K562 (cell line): ENCODE results near the gene KNL1. TPM values are rescaled to one million over a fixed set of nuclear protein-coding genes. Genes with fewer than 3 reads are reported as not detected.

Experiments used
- ATAC-seq: fragments of 200-7000 bp; cut with Tn5 transposase; 3 replicates; pipeline ENCODE4 v1.9.1; 2020; ENCODE audit warnings: moderate library complexity
- BruUV-seq: library from RNA; stranded (reverse); fragments of 400-500 nt; replicated peaks from 2 replicates; lab custom pipeline; 2021; lab: Mats Ljungman, UMichigan
- CTCF ChIA-PET: fragments of 300-600 bp; formaldehyde crosslinking; extraction: SDS; loops from one replicate; lab custom pipeline; 2021; ENCODE audit warnings: low intra/inter-chr PET ratio; lab: Yijun Ruan, JAX
- POLR2A ChIA-PET: fragments of 300-600, 350-650 bp; sonication (Branson Sonifier 250); formaldehyde crosslinking; extraction: SDS; loops from one replicate; lab custom pipeline; 2021; ENCODE audit warnings: antibody characterized with exemption, inconsistent platforms; lab: Yijun Ruan, JAX
- DNase-seq, 4 experiments: peaks; one replicate each; pipeline versions ENCODE4 v3.0.0 to v3.0.0-alpha.2; 2011 to 2018; ENCODE audit warnings: low spot score in 3 of 4, mixed read lengths in 3 of 4; ENCODE audit errors: extremely low read depth in 1 of 4
- FAIRE-seq: peaks from 2 replicates; lab custom pipeline; 2011; peaks lifted over from hg19 to GRCh38; lab: Jason Lieb, UNC
- H2AFZ ChIP-seq: 2 replicates; pipeline ENCODE4 v1.6.0; 2011; ENCODE audit warnings: low read depth, low read length, control low read depth, inconsistent platforms
- H3K27ac ChIP-seq: fragments of 200-600 bp; 3 replicates; pipeline ENCODE4 v1.8.0; 2011; ENCODE audit warnings: low read depth, mild to moderate bottlenecking, control low read depth, inconsistent platforms, low read length, moderate library complexity, mixed read lengths; ENCODE audit errors: extremely low read depth
- H3K27me3 ChIP-seq, 2 experiments: fragments of 300-600 bp in 1 of 2; 2 replicates in 1 of 2; 3 replicates in 1 of 2; pipeline versions ENCODE4 v1.6.0 to v1.8.0; 2011; ENCODE audit warnings: inconsistent platforms in 2 of 2, low read length in 2 of 2, mild to moderate bottlenecking in 1 of 2, mixed read lengths in 1 of 2, moderate library complexity in 1 of 2; ENCODE audit not compliant: control insufficient read depth in 2 of 2, insufficient read depth in 2 of 2
- H3K36me3 ChIP-seq: fragments of 300-600 bp; 3 replicates; pipeline ENCODE4 v1.8.0; 2011; ENCODE audit warnings: mild to moderate bottlenecking, low read length, inconsistent platforms; ENCODE audit not compliant: control insufficient read depth, insufficient read depth
- H3K4me1 ChIP-seq, 2 experiments: fragments of 200-600 bp in 1 of 2; replicated peaks in 1 of 2; 2 replicates in 1 of 2; 3 replicates in 1 of 2; pipeline versions ENCODE4 v1.5.1 to v1.8.0; 2011; ENCODE audit warnings: inconsistent platforms in 2 of 2, low read length in 2 of 2, mild to moderate bottlenecking in 1 of 2, mixed read lengths in 1 of 2, moderate library complexity in 1 of 2; ENCODE audit not compliant: control insufficient read depth in 2 of 2, insufficient read depth in 2 of 2
- H3K4me2 ChIP-seq: 2 replicates; pipeline ENCODE4 v1.6.1; 2011; ENCODE audit warnings: low read length, control low read depth, inconsistent platforms, mixed read lengths; ENCODE audit not compliant: insufficient read depth
- H3K4me3 ChIP-seq: fragments of 200-600 bp; sonication (generic), shearing (Covaris generic); 2 replicates; pipeline ENCODE4 v1.5.1; 2016; ENCODE audit warnings: control low read depth, inconsistent platforms
- H3K79me2 ChIP-seq: fragments of 200-600 bp; 3 replicates; pipeline ENCODE4 v1.8.0; 2011; ENCODE audit warnings: low read length, inconsistent platforms; ENCODE audit not compliant: control insufficient read depth, insufficient read depth
- H3K9ac ChIP-seq, 2 experiments: 2 replicates each; pipeline versions ENCODE4 v1.6.0 to v1.6.1; 2011; ENCODE audit warnings: low read depth in 2 of 2, low read length in 2 of 2, control low read depth in 1 of 2, inconsistent platforms in 1 of 2, mild to moderate bottlenecking in 1 of 2, mixed read lengths in 1 of 2; ENCODE audit not compliant: insufficient read depth in 1 of 2
- H3K9me1 ChIP-seq: one replicate; pipeline ENCODE4 v1.6.0; 2011; ENCODE audit warnings: inconsistent platforms, mild to moderate bottlenecking, low read length, moderate library complexity; ENCODE audit not compliant: control insufficient read depth, insufficient read depth
- H3K9me3 ChIP-seq: replicated peaks from 2 replicates; pipeline ENCODE4 v1.5.1; 2011; ENCODE audit warnings: low read depth, low read length, inconsistent platforms; ENCODE audit not compliant: control insufficient read depth, insufficient read depth
- H4K20me1 ChIP-seq: replicated peaks from 2 replicates; pipeline ENCODE4 v1.6.1; 2011; ENCODE audit warnings: low read length, inconsistent platforms, mixed read lengths; ENCODE audit not compliant: control insufficient read depth, insufficient read depth
- BRF2 ChIP-seq: IDR thresholded peaks from 3 replicates; pipeline ENCODE4 v1.6.1; 2011; ENCODE audit warnings: borderline replicate concordance, mild to moderate bottlenecking; ENCODE audit not compliant: insufficient read length, insufficient read depth
- CREB3L1 ChIP-seq: fragments of 450-650 bp; IDR thresholded peaks from 2 replicates; pipeline ENCODE4 v1.6.1; 2014; ENCODE audit warnings: low read depth, mild to moderate bottlenecking, moderate library complexity, borderline replicate concordance
- CTCF ChIP-seq, 3 experiments: IDR thresholded peaks in 2 of 3; conservative IDR thresholded peaks in 1 of 3; 2 replicates each; pipeline ENCODE4 v1.5.1; 2011 to 2012; ENCODE audit warnings: low read length in 3 of 3, mild to moderate bottlenecking in 3 of 3, control low read depth in 2 of 3, improper control_type of control experiment in 1 of 3, inconsistent platforms in 1 of 3, low read depth in 1 of 3, mixed read lengths in 1 of 3, moderate library complexity in 1 of 3; ENCODE audit not compliant: insufficient read depth in 2 of 3
- HNRNPH1 ChIP-seq: fragments of 200-400 bp; formaldehyde crosslinking; optimal IDR thresholded peaks from 2 replicates; pipeline ENCODE3; 2017; ENCODE audit warnings: low read depth, mild to moderate bottlenecking, low read length, moderate library complexity
- NFIC ChIP-seq: fragments of 450-650 bp; IDR thresholded peaks from 2 replicates; pipeline ENCODE4 v1.6.1; 2017; ENCODE audit warnings: mild to moderate bottlenecking, inconsistent platforms
- NR1H2 ChIP-seq: sonication (generic); formaldehyde crosslinking; IDR thresholded peaks from 2 replicates; pipeline ENCODE4 v1.4.0; 2020; ENCODE audit warnings: mild to moderate bottlenecking, missing genetic modification reagents
- NR3C1 ChIP-seq: sonication (generic); formaldehyde crosslinking; IDR thresholded peaks from 2 replicates; pipeline ENCODE4 v1.8.1; 2022; ENCODE audit warnings: missing genetic modification reagents
- TEAD1 ChIP-seq, 2 experiments: fragments of 450-650 bp in 1 of 2; sonication (generic) in 1 of 2; formaldehyde crosslinking; IDR thresholded peaks; 2 replicates each; pipeline versions ENCODE4 v1.4.0 to v1.8.0; 2020 to 2022; ENCODE audit warnings: mild to moderate bottlenecking in 2 of 2, missing genetic modification reagents in 1 of 2
- ZNF316 ChIP-seq: fragments of 450-650 bp; IDR thresholded peaks from 2 replicates; pipeline ENCODE4 v1.6.1; 2016
- WGBS: fragments of 100-300 bp; shearing (Covaris generic); methylation state at CpG from one replicate; pipeline ENCODE4 v1.1.6; 2016; ENCODE audit warnings: low coverage, mixed read lengths; ENCODE audit not compliant: insufficient coverage; ENCODE audit errors: missing lambda C conversion rate; 5-methylcytosine and 5-hydroxymethylcytosine counted together
- in situ Hi-C: fragments of 300-500 bp; cut with MboI; formaldehyde crosslinking; loops from 4 replicates; pipeline ENCODE4 v1.15.0; 2018; ENCODE audit warnings: inconsistent platforms, mixed read lengths
- intact Hi-C: fragments of 100-400 bp; cut with micrococcal nuclease; formaldehyde crosslinking; loops from 2 replicates; pipeline ENCODE4 v1.14.2; 2022
- polyA plus RNA-seq, 8 experiments: library from polyadenylated mRNA; depleted of rRNA in 4 of 8; stranded (reverse) in 5 of 8; unstranded in 3 of 8; fragments of >200 nt; fragmentation: Nextera tagmentation in 2 of 8; fragmentation: Illumina TruSeq in 1 of 8; extraction: Ambion mirVana in 2 of 8; extraction: Trizol in 1 of 8; gene quantifications; 2 replicates each; pipeline versions ENCODE4 v1.2.1 to v1.2.3, GENCODE V29; 2011 to 2014; ENCODE audit warnings: inconsistent platforms in 1 of 8, missing spikeins in 1 of 8
- total RNA-seq, 7 experiments: library from RNA; depleted of rRNA in 6 of 7; stranded (reverse); fragments of >200 nt in 6 of 7; fragmentation: Illumina TruSeq in 2 of 7; extraction: Trizol in 2 of 7; gene quantifications; 2 replicates each; pipeline versions ENCODE4 v1.2.1 to v1.2.3, GENCODE V29; 2011 to 2021; ENCODE audit warnings: low replicate concordance in 1 of 7

KNL1 gene
- total and polyA plus RNA-seq, 9 of the 15 experiments (the other 6 are each of a cell fraction or from before 2014, with no cell fraction given): 14.5 to 65.4 (median 34.6) TPM

GRCh38 chr15:40702077-40702476 is 108.0 kb downstream of the KNL1 start (continued):
- TF ChIP-seq CTCF (IDR thresholded peaks at IDR 0.05 in 2 of 3, conservative IDR thresholded peaks at IDR 0.05 in 1 of 3; ENCODE audit: insufficient read depth in 2 of 3, low read depth in 1 of 3, low read length in 3 of 3) (peak; percentile 17 to 54 (median 31); a peak in 3 of 6 replicates), ZNF316 (peak; percentile 71)

GRCh38 chr15:40706121-40706520 is 112.1 kb downstream of the KNL1 start:
- intact Hi-C loops: loop anchor here (10.0 kb wide), 1 partner anchor 189 kb away; the partner anchor contains the start of gene VPS18

More at GRCh38 chr15:40706121-40706520, 112.1 kb downstream of the KNL1 start:
- Histone ChIP-seq H3K4me1 (no peaks in the 10 kb centered on the region), H3K9me3 (no peaks in the 10 kb centered on the region), H3K27me3 (no peaks in the 10 kb centered on the region), H3K9me1 (no peaks in the 10 kb centered on the region), H3K4me2 (no peak overlapping the region), H3K4me3 (no peak overlapping the region), H2AFZ (no peak overlapping the region), H3K9ac (no peak overlapping the region), H3K36me3 (peaks cover 79% of the 10 kb centered on the region), H3K27ac (no peak overlapping the region), H3K79me2 (no peaks in the 10 kb centered on the region), H4K20me1 (no peaks in the 10 kb centered on the region)
- BruUV-seq: no TSS peak
- ChIA-PET CTCF (no interaction called here), POLR2A (no interaction called here)
- ATAC-seq: no peak
- 92% methylated on average over 2 of the region's 2 CpGs for WGBS
- no peak for TF ChIP-seq NR1H2
- TF ChIP-seq CREB3L1: no peak
- no peak for TF ChIP-seq HNRNPH1
- TF ChIP-seq BRF2: no peak
- TF ChIP-seq NFIC: no peak
- TF ChIP-seq TEAD1 (CRISPR knock-in tag; IDR thresholded peaks at IDR 0.05): no peak
- TF ChIP-seq NR3C1 (CRISPR knock-in tag): no peak
- no peak for FAIRE-seq
- no peak for DNase-seq
- in situ Hi-C loops: no loop called here
